PC-9 (cell line): ENCODE results near the gene OGA. TPM values are rescaled to one million over a fixed set of nuclear protein-coding genes. Genes with fewer than 3 reads are reported as not detected.

ENCODE experiments used
- BruUV-seq: library from RNA; stranded (reverse); fragments of 400-500 nt; replicated peaks from 2 replicates; lab custom pipeline; 2021; lab: Mats Ljungman, UMichigan
- CTCF ChIA-PET: fragments of 300-600 bp; sonication (Branson Sonifier 250); formaldehyde crosslinking; loops from one replicate; lab custom pipeline; 2022; ENCODE audit warnings: antibody characterized with exemption; lab: Charles Lee
- POLR2A ChIA-PET: fragments of 300-600 bp; sonication (Branson Sonifier 250); formaldehyde crosslinking; loops from one replicate; lab custom pipeline; 2022; ENCODE audit warnings: antibody characterized with exemption; ENCODE audit not compliant: unreplicated experiment; lab: Charles Lee
- DNase-seq, 2 experiments: peaks; one replicate each; pipeline versions ENCODE4 v3.0.0 to v3.0.0-alpha.2; 2015 to 2022; ENCODE audit warnings: mixed read lengths in 1 of 2
- H2AFZ ChIP-seq: fragments of 200-600 bp; sonication (generic); 2 replicates; pipeline ENCODE4 v1.8.1; 2017; ENCODE audit warnings: antibody characterized with exemption
- H3F3A ChIP-seq: fragments of 200-600 bp; sonication (generic); 2 replicates; pipeline ENCODE4 v1.8.1; 2017; ENCODE audit warnings: antibody characterized with exemption, mild to moderate bottlenecking, low read depth; ENCODE audit not compliant: insufficient read depth
- H3K27ac ChIP-seq: fragments of 200-600 bp; sonication (generic); 2 replicates; pipeline ENCODE4 v1.6.1; 2016; ENCODE audit warnings: mixed run types
- H3K27me3 ChIP-seq: fragments of 200-600 bp; sonication (generic); 2 replicates; pipeline ENCODE4 v1.6.1; 2016; ENCODE audit warnings: low read depth, mixed run types; ENCODE audit not compliant: insufficient read depth
- H3K36me3 ChIP-seq: fragments of 200-600 bp; sonication (generic); 2 replicates; pipeline ENCODE4 v1.6.1; 2016; ENCODE audit warnings: low read depth, mixed run types
- H3K4me1 ChIP-seq: fragments of 200-600 bp; sonication (generic); replicated peaks from 2 replicates; pipeline ENCODE4 v1.6.1; 2016; ENCODE audit warnings: mixed run types; ENCODE audit not compliant: insufficient read depth
- H3K4me2 ChIP-seq: fragments of 200-600 bp; sonication (generic); 2 replicates; pipeline ENCODE4 v1.6.1; 2017; ENCODE audit warnings: mixed run types
- H3K4me3 ChIP-seq: fragments of 200-600 bp; sonication (generic); 2 replicates; pipeline ENCODE4 v1.6.1; 2016; ENCODE audit warnings: mixed run types
- H3K79me2 ChIP-seq: fragments of 200-600 bp; sonication (generic); 2 replicates; pipeline ENCODE4 v1.6.1; 2017; ENCODE audit warnings: low read depth, mixed run types
- H3K9me2 ChIP-seq: fragments of 200-600 bp; sonication (generic); 2 replicates; pipeline ENCODE4 v1.8.1; 2017; ENCODE audit warnings: mild to moderate bottlenecking; ENCODE audit not compliant: insufficient read depth
- H3K9me3 ChIP-seq: fragments of 200-600 bp; sonication (generic); 2 replicates; pipeline ENCODE4 v1.8.1; 2016; ENCODE audit warnings: low read depth; ENCODE audit not compliant: insufficient read depth
- H4K20me1 ChIP-seq: fragments of 200-600 bp; sonication (generic); 2 replicates; pipeline ENCODE4 v1.8.1; 2017; ENCODE audit not compliant: insufficient read depth
- EZH2 ChIP-seq: fragments of 200-600 bp; sonication (generic); IDR thresholded peaks from 2 replicates; pipeline ENCODE4 v1.8.0; 2017; ENCODE audit warnings: antibody characterized with exemption, low read depth
- intact Hi-C: fragments of 100-400 bp; cut with micrococcal nuclease; formaldehyde crosslinking; loops from one replicate; pipeline ENCODE4 v1.10.0; 2022; ENCODE audit not compliant: unreplicated experiment
- total RNA-seq: library from RNA; stranded (reverse); gene quantifications from 2 replicates; pipeline ENCODE4 v1.2.3, GENCODE V29; 2021
- TF ChIP-seq, protein P1 (sequence below): fragments of 200-600 bp; sonication (generic); conservative IDR thresholded peaks from 2 replicates; pipeline ENCODE4 v1.6.1; 2017; ENCODE audit warnings: mixed run types, antibody characterized with exemption, mild to moderate bottlenecking, moderate library complexity

OGA gene
- total RNA-seq, 1 experiment from 2014 or later = 82.0 TPM

DNA sequence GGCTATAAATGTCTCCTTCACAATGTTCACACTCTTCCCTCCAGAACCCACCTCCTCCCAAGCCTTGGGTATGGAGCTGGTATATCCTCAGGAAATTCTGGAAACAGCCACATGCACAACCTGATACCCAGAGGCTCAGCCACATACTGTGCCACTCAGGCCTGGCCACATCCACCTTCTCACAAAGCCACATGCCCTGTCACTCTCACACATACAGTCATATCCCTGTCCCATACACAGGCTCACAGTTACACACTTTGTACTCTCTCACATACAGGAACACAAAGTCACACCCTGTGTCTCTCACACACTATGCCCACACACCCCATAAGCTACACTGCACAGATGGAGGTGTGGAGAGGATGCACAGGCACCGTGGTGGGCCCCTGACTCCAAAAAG lies 15.2 kb upstream of the OGA start:
- intact Hi-C loops = no loop called here
- TF ChIP-seq, protein P1, sequence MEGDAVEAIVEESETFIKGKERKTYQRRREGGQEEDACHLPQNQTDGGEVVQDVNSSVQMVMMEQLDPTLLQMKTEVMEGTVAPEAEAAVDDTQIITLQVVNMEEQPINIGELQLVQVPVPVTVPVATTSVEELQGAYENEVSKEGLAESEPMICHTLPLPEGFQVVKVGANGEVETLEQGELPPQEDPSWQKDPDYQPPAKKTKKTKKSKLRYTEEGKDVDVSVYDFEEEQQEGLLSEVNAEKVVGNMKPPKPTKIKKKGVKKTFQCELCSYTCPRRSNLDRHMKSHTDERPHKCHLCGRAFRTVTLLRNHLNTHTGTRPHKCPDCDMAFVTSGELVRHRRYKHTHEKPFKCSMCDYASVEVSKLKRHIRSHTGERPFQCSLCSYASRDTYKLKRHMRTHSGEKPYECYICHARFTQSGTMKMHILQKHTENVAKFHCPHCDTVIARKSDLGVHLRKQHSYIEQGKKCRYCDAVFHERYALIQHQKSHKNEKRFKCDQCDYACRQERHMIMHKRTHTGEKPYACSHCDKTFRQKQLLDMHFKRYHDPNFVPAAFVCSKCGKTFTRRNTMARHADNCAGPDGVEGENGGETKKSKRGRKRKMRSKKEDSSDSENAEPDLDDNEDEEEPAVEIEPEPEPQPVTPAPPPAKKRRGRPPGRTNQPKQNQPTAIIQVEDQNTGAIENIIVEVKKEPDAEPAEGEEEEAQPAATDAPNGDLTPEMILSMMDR = no peak
- TF ChIP-seq EZH2 = no peak

DNA sequence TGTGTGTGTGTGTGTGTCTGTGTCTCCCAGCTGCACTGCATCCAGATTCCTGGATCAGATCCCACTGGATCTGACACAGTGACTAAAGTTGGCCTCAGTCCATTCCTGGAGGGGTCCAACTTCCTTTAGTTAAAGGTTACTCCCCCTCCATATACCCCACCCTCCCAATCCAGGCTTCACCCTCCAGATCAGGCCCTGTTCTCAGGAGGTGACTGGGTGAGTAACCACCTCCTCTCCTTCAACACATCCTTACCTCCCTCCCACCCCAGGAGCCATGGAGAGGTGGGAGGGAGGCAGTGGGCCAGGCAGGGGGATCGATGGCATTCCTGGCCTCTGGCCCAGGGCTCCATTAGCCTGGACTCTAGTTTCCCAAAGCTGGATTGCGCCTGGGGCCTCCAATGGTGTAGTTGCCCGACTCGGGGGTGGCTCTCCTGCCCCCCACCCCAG lies 14.1 kb upstream of the OGA start:
- Histone ChIP-seq H3K27me3 (no peaks in the 10 kb centered on the region), H3K36me3 (no peaks in the 10 kb centered on the region), H3F3A (no peaks in the 10 kb centered on the region; the same call in 1 of the 2 replicates), H3K79me2 (no peaks in the 10 kb centered on the region), H3K4me3 (no peak overlapping the region), H3K4me2 (no peak overlapping the region), H3K4me1 (0 out of 2 replicates have a peak, but pooled peaks cover 9% of the 10 kb centered on the region), H3K9me2 (no peaks in the 10 kb centered on the region), H3K9me3 (no peaks in the 10 kb centered on the region), H4K20me1 (no peaks in the 10 kb centered on the region), H3K27ac (no peak overlapping the region), H2AFZ (no peak overlapping the region)
- no peak for DNase-seq
- no peak for TF ChIP-seq EZH2
- TF ChIP-seq, protein P1 = no peak
- no TSS peak for BruUV-seq
- ChIA-PET POLR2A (no interaction called here), CTCF (no interaction called here)
- intact Hi-C loops = no loop called here

More for the DNA sequence above, 15.2 kb upstream of the OGA start:
- no peaks in the 10 kb centered on the region for H3K27me3 ChIP-seq
- H3K4me2 ChIP-seq = no peak overlapping the region
- H3K79me2 ChIP-seq = no peaks in the 10 kb centered on the region
- H2AFZ ChIP-seq = no peak overlapping the region
- H3K27ac ChIP-seq = no peak overlapping the region
- BruUV-seq = no TSS peak
- no peaks in the 10 kb centered on the region for H4K20me1 ChIP-seq
- no peaks in the 10 kb centered on the region for H3K36me3 ChIP-seq
- H3K9me3 ChIP-seq = no peaks in the 10 kb centered on the region
- CTCF ChIA-PET = interaction anchor here (0.6 kb wide), 1 partner anchor 281 kb away, joined by 4 read pairs; no protein-coding TSS in a partner anchor
- no peak for DNase-seq
- POLR2A ChIA-PET = no interaction called here
- no peak overlapping the region for H3K4me3 ChIP-seq
- 0 out of 2 replicates have a peak, but pooled peaks cover 9% of the 10 kb centered on the region for H3K4me1 ChIP-seq
- no peaks in the 10 kb centered on the region for H3K9me2 ChIP-seq
- H3F3A ChIP-seq = no peaks in the 10 kb centered on the region; the same call in 1 of the 2 replicates

GRCh38 chr10:101831169-101831811 lies 13.0 kb upstream of the OGA start:
- 0 out of 2 replicates have a peak overlapping the region, but pooled peaks have one; percentile 26 for H3K27ac ChIP-seq
- H3K79me2 ChIP-seq = no peaks in the 10 kb centered on the region
- H4K20me1 ChIP-seq = no peaks in the 10 kb centered on the region
- peak overlapping the region; percentile 73 for H3K4me2 ChIP-seq
- no TSS peak for BruUV-seq
- H3K36me3 ChIP-seq = no peaks in the 10 kb centered on the region
- no peaks in the 10 kb centered on the region for H3K9me3 ChIP-seq
- POLR2A ChIA-PET = no interaction called here
- no peaks in the 10 kb centered on the region for H3K9me2 ChIP-seq
- H3K4me1 ChIP-seq = 0 out of 2 replicates have a peak, but pooled peaks cover 9% of the 10 kb centered on the region
- no peak for DNase-seq
- no peaks in the 10 kb centered on the region; the same call in 1 of the 2 replicates for H3F3A ChIP-seq
- CTCF ChIA-PET = no interaction called here
- peak overlapping the region; percentile 40; the same call in 1 of the 2 replicates for H3K4me3 ChIP-seq
- intact Hi-C loops = no loop called here
- H3K27me3 ChIP-seq = no peaks in the 10 kb centered on the region
- peak overlapping the region; percentile 69 for H2AFZ ChIP-seq
- no peak for TF ChIP-seq EZH2
- TF ChIP-seq, protein P1 = no peak
